ENCODE results near the gene NUP214. TPM values are rescaled to one million over a fixed set of nuclear protein-coding genes. Genes with fewer than 3 reads are reported as not detected.

Gene NUP214
- total RNA-seq, 6 experiments from 2014 or later = 34.2 to 43.7 (median 39.3) TPM

- Mint-ChIP-seq H3K27ac (no peak overlapping the region), H3K27me3 (ENCODE audit: insufficient read depth) (peaks cover 26% of the 10 kb centered on the region), H3K9me3 (no peaks in the 10 kb centered on the region), H3K4me3 (no peak overlapping the region), H3K36me3 (ENCODE audit: low read depth) (no peaks in the 10 kb centered on the region), H3K4me1 (ENCODE audit: low read depth) (peaks cover 6% of the 10 kb centered on the region)
- DNase-seq = no peak
- TF ChIP-seq CTCF (IDR thresholded peaks at IDR 0.05) = no peak
Measured at GRCh38 chr9:131103535-131103934, 21.9 kb upstream of the NUP214 start.

GRCh38 chr9:131104016-131104740 lies 21.2 kb upstream of the NUP214 start:
- Mint-ChIP-seq H3K4me1 (ENCODE audit: low read depth) (peaks cover 6% of the 10 kb centered on the region), H3K36me3 (ENCODE audit: low read depth) (no peaks in the 10 kb centered on the region), H3K27me3 (ENCODE audit: insufficient read depth) (peaks cover 19% of the 10 kb centered on the region), H3K9me3 (no peaks in the 10 kb centered on the region), H3K27ac (no peak overlapping the region), H3K4me3 (no peak overlapping the region)
- no peak for DNase-seq
- TF ChIP-seq CTCF (IDR thresholded peaks at IDR 0.05) = no peak

- H3K9me3 Mint-ChIP-seq = no peaks in the 10 kb centered on the region
- H3K27ac Mint-ChIP-seq = no peak overlapping the region
- no peaks in the 10 kb centered on the region for H3K36me3 Mint-ChIP-seq (ENCODE audit: low read depth)
- H3K4me3 Mint-ChIP-seq = no peak overlapping the region
- peaks cover 6% of the 10 kb centered on the region for H3K4me1 Mint-ChIP-seq (ENCODE audit: low read depth)
- peaks cover 20% of the 10 kb centered on the region for H3K27me3 Mint-ChIP-seq (ENCODE audit: insufficient read depth)
- TF ChIP-seq CTCF (IDR thresholded peaks at IDR 0.05) = no peak
- no peak for DNase-seq
Measured at GRCh38 chr9:131105952-131106351, 19.4 kb upstream of the NUP214 start.

- no peak for TF ChIP-seq CTCF (IDR thresholded peaks at IDR 0.05)
- Mint-ChIP-seq H3K27me3 (ENCODE audit: insufficient read depth) (peaks cover 24% of the 10 kb centered on the region), H3K4me1 (ENCODE audit: low read depth) (peaks cover 14% of the 10 kb centered on the region), H3K27ac (no peak overlapping the region), H3K9me3 (no peaks in the 10 kb centered on the region), H3K36me3 (ENCODE audit: low read depth) (no peaks in the 10 kb centered on the region), H3K4me3 (no peak overlapping the region)
- DNase-seq = no peak
Measured at GRCh38 chr9:131107760-131108159, 17.6 kb upstream of the NUP214 start.

GRCh38 chr9:131111186-131111853 lies 14.1 kb upstream of the NUP214 start:
- no peak for TF ChIP-seq CTCF (IDR thresholded peaks at IDR 0.05)
- no peak overlapping the region for H3K4me3 Mint-ChIP-seq
- no peaks in the 10 kb centered on the region for H3K9me3 Mint-ChIP-seq
- peak; percentile 28 for DNase-seq
- no peaks in the 10 kb centered on the region for H3K36me3 Mint-ChIP-seq (ENCODE audit: low read depth)
- H3K27me3 Mint-ChIP-seq (ENCODE audit: insufficient read depth) = peaks cover 27% of the 10 kb centered on the region
- H3K4me1 Mint-ChIP-seq (ENCODE audit: low read depth) = peaks cover 11% of the 10 kb centered on the region; the same call in 1 of the 2 replicates
- no peak overlapping the region for H3K27ac Mint-ChIP-seq

All from HFFc6 (cell line).